SK-N-SH treated with all-trans-retinoic acid at 6 μM for 48 hours (cell line): ENCODE measurements around the gene PRKD3.

Experiments used
- ATAC-seq: fragments of 200-7000 bp; cut with Tn5 transposase; 3 replicates; pipeline ENCODE4 v1.9.1; 2020; ENCODE audit warnings: mild to moderate bottlenecking, moderate library complexity
- ARNTL ChIP-seq: fragments of 450-650 bp; formaldehyde crosslinking; IDR thresholded peaks from 2 replicates; pipeline ENCODE4 v1.5.0; 2020; ENCODE audit warnings: low read depth, mild to moderate bottlenecking, moderate library complexity, borderline replicate concordance
- BACH2 ChIP-seq: fragments of 250-450 bp; sonication (Bioruptor Pico); IDR thresholded peaks from 2 replicates; pipeline ENCODE4 v1.9.0; 2021; ENCODE audit warnings: mild to moderate bottlenecking, borderline replicate concordance
- CSDC2 ChIP-seq: fragments of 250-450 bp; sonication (Bioruptor Pico); IDR thresholded peaks from 2 replicates; pipeline ENCODE4 v1.5.0; 2020; ENCODE audit warnings: mild to moderate bottlenecking, moderate library complexity
- CSRNP3 ChIP-seq: fragments of 250-450 bp; sonication (Bioruptor Pico); IDR thresholded peaks from 2 replicates; pipeline ENCODE4 v1.5.1; 2021; ENCODE audit warnings: mild to moderate bottlenecking, moderate library complexity
- ESRRG ChIP-seq: fragments of 250-450 bp; sonication (Bioruptor Pico); IDR thresholded peaks from 2 replicates; pipeline ENCODE4 v1.6.1; 2021; ENCODE audit warnings: mild to moderate bottlenecking
- GLIS3 ChIP-seq: fragments of 250-450 bp; sonication (Bioruptor Pico); IDR thresholded peaks from 2 replicates; pipeline ENCODE4 v1.5.0; 2020; ENCODE audit warnings: mild to moderate bottlenecking, moderate library complexity
- ISL1 ChIP-seq: fragments of 250-450 bp; sonication (Bioruptor Pico); IDR thresholded peaks from 2 replicates; pipeline ENCODE4 v2.1.2; 2022; ENCODE audit warnings: mild to moderate bottlenecking, moderate library complexity
- OSR1 ChIP-seq: fragments of 250-450 bp; sonication (Bioruptor Pico); IDR thresholded peaks from 2 replicates; pipeline ENCODE4 v1.8.0; 2022; ENCODE audit warnings: moderate library complexity, mild to moderate bottlenecking, inconsistent platforms
- PPARA ChIP-seq: fragments of 250-450 bp; sonication (Bioruptor Pico); IDR thresholded peaks from 2 replicates; pipeline ENCODE4 v1.5.0; 2020; ENCODE audit warnings: mild to moderate bottlenecking, borderline replicate concordance
- RARB ChIP-seq: fragments of 250-450 bp; sonication (Bioruptor Pico); IDR thresholded peaks from 2 replicates; pipeline ENCODE4 v1.8.0; 2021; ENCODE audit warnings: mild to moderate bottlenecking, moderate library complexity
- SNAI2 ChIP-seq: fragments of 250-450 bp; sonication (Bioruptor Pico); IDR thresholded peaks from 2 replicates; pipeline ENCODE4 v1.5.0; 2020; ENCODE audit warnings: mild to moderate bottlenecking, moderate library complexity
- TCF4 ChIP-seq: fragments of 250-450 bp; sonication (Bioruptor Pico); IDR thresholded peaks from 2 replicates; pipeline ENCODE4 v1.8.0; 2021; ENCODE audit warnings: mild to moderate bottlenecking, moderate library complexity, borderline replicate concordance
- TOX ChIP-seq: fragments of 250-450 bp; sonication (Bioruptor Pico); IDR thresholded peaks from 2 replicates; pipeline ENCODE4 v1.8.0; 2021; ENCODE audit warnings: mild to moderate bottlenecking, moderate library complexity, borderline replicate concordance
- TSHZ2 ChIP-seq: fragments of 250-450 bp; sonication (Bioruptor Pico); IDR thresholded peaks from 2 replicates; pipeline ENCODE4 v1.5.0; 2020; ENCODE audit warnings: mild to moderate bottlenecking, moderate library complexity
- ZC3H10 ChIP-seq: fragments of 250-450 bp; sonication (Bioruptor Pico); IDR thresholded peaks from 2 replicates; pipeline ENCODE4 v1.5.1; 2021; ENCODE audit warnings: mild to moderate bottlenecking, moderate library complexity
- ZFP3 ChIP-seq: fragments of 250-450 bp; sonication (Bioruptor Pico); IDR thresholded peaks from 2 replicates; pipeline ENCODE4 v1.5.0; 2020; ENCODE audit warnings: mild to moderate bottlenecking, moderate library complexity
- ZFP30 ChIP-seq: fragments of 450-650 bp; formaldehyde crosslinking; IDR thresholded peaks from 2 replicates; pipeline ENCODE4 v1.5.0; 2022; ENCODE audit warnings: mild to moderate bottlenecking, moderate library complexity
- ZNF565 ChIP-seq: fragments of 450-650 bp; formaldehyde crosslinking; conservative IDR thresholded peaks from 2 replicates; pipeline ENCODE4 v1.5.0; 2020; ENCODE audit warnings: low read depth, mild to moderate bottlenecking, moderate library complexity
- ZNF70 ChIP-seq: fragments of 450-650 bp; formaldehyde crosslinking; IDR thresholded peaks from 2 replicates; pipeline ENCODE4 v1.5.0; 2020; ENCODE audit warnings: mild to moderate bottlenecking, moderate library complexity
- ZNF8 ChIP-seq: fragments of 450-650 bp; formaldehyde crosslinking; IDR thresholded peaks from 2 replicates; pipeline ENCODE4 v1.5.0; 2020; ENCODE audit warnings: mild to moderate bottlenecking, moderate library complexity
- TF ChIP-seq, protein P1 (sequence below): fragments of 250-450 bp; sonication (Bioruptor Pico); IDR thresholded peaks from 2 replicates; pipeline ENCODE4 v1.8.0; 2021; ENCODE audit warnings: low read depth, mild to moderate bottlenecking, moderate library complexity, borderline replicate concordance
- TF ChIP-seq, protein P2 (sequence below): fragments of 250-450 bp; sonication (Bioruptor Pico); IDR thresholded peaks from 2 replicates; pipeline ENCODE4 v1.5.1; 2020; ENCODE audit warnings: low read depth, mild to moderate bottlenecking, moderate library complexity
- TF ChIP-seq, protein P3 (sequence below): fragments of 250-450 bp; sonication (Bioruptor Pico); IDR thresholded peaks from 2 replicates; pipeline ENCODE4 v1.8.0; 2020; ENCODE audit warnings: mild to moderate bottlenecking, moderate library complexity, borderline replicate concordance

Gene PRKD3

DNA sequence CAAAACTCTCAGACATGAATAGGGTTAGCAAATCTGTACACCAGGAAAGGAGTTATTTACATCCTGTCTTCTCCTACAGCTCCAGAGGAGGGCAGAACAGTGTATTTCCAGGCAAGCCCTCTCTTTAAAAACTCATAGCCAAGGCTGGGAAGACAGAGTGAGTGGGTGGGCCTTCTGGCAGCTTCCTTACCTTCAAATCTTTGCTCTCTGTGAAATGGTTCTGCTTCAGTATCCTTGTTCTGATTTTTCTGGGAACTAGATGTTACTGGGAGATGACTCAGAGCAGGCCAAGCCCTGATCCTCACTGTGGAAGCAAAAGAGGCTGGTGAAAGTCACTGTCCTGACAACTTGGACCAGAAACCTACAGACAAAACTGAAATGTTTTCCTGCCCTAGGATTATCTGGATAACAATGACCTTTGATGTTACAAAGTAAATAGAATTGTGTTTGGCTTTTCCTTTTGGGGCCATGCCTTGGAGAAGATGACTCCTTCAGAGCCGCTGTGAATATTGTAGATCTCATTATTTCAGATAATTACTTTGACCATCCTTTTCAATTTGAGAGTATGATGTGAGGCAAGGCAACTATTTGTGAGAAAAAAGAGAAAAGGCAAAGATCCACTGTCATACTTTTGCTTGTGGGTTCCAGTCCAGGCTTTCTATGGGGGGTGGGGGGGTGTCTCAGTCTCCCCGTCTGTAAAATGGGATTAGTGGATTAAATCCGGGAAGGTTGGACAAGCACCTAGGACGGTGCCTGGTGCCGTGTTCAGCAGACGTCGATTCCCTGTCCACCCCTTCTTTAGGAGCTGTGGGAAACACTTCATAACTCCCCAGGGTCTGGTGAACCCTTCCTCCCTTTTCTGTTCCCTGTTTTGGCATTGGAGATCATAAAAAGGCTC lies 19.2 kb upstream of the PRKD3 start:
- peak; percentile 90 for ATAC-seq
- TF ChIP-seq SNAI2 (CRISPR knock-in tag): no peak
- TF ChIP-seq RARB (CRISPR knock-in tag): no peak
- no peak for TF ChIP-seq ARNTL
- no peak for TF ChIP-seq TCF4 (CRISPR knock-in tag)
- TF ChIP-seq CSRNP3: no peak
- TF ChIP-seq, protein P1, sequence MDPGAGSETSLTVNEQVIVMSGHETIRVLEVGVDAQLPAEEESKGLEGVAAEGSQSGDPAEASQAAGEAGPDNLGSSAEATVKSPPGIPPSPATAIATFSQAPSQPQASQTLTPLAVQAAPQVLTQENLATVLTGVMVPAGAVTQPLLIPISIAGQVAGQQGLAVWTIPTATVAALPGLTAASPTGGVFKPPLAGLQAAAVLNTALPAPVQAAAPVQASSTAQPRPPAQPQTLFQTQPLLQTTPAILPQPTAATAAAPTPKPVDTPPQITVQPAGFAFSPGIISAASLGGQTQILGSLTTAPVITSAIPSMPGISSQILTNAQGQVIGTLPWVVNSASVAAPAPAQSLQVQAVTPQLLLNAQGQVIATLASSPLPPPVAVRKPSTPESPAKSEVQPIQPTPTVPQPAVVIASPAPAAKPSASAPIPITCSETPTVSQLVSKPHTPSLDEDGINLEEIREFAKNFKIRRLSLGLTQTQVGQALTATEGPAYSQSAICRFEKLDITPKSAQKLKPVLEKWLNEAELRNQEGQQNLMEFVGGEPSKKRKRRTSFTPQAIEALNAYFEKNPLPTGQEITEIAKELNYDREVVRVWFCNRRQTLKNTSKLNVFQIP (CRISPR knock-in tag): no peak
- no peak for TF ChIP-seq ISL1
- no peak for TF ChIP-seq ZNF565
- no peak for TF ChIP-seq PPARA (CRISPR knock-in tag)
- TF ChIP-seq, protein P2, sequence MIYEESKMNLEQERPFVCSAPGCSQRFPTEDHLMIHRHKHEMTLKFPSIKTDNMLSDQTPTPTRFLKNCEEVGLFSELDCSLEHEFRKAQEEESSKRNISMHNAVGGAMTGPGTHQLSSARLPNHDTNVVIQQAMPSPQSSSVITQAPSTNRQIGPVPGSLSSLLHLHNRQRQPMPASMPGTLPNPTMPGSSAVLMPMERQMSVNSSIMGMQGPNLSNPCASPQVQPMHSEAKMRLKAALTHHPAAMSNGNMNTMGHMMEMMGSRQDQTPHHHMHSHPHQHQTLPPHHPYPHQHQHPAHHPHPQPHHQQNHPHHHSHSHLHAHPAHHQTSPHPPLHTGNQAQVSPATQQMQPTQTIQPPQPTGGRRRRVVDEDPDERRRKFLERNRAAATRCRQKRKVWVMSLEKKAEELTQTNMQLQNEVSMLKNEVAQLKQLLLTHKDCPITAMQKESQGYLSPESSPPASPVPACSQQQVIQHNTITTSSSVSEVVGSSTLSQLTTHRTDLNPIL: no peak
- no peak for TF ChIP-seq GLIS3 (CRISPR knock-in tag)
- TF ChIP-seq ZNF70 (CRISPR knock-in tag): no peak
- no peak for TF ChIP-seq CSDC2 (CRISPR knock-in tag)
- no peak for TF ChIP-seq ZC3H10 (CRISPR knock-in tag)
- no peak for TF ChIP-seq TSHZ2 (CRISPR knock-in tag)
- no peak for TF ChIP-seq ZNF8
- TF ChIP-seq ZFP30 (CRISPR knock-in tag): no peak
- TF ChIP-seq ESRRG: no peak

- TF ChIP-seq OSR1 (no peak), ZNF565 (no peak), ISL1 (no peak), GLIS3 (CRISPR knock-in tag) (no peak)
- ATAC-seq: no peak
Measured at GRCh38 chr2:37342591-37343220, 18.1 kb upstream of the PRKD3 start.

DNA sequence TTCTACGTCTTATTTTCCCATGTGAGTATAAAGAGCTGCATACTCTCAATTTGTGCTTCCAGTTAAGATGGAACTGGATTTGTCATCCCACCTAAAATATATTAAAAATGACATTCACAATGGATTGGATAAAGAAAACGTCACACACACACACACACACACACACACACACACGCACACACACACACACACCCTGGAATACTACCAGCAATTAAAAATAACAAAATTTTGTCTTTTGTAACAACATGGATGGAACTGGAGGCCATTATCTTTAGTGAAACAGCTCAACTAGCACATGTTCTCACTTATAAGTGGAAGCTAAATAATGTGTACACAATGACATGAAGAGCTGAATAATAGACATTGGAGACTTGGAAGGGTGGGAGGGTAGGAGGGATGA lies 16.0 kb upstream of the PRKD3 start:
- no peak for ATAC-seq
- TF ChIP-seq OSR1 (no peak), ARNTL (no peak), CSRNP3 (no peak), TOX (CRISPR knock-in tag) (no peak), SNAI2 (CRISPR knock-in tag) (no peak), ZFP3 (CRISPR knock-in tag) (no peak), ZFP30 (CRISPR knock-in tag) (no peak), BACH2 (no peak), ISL1 (no peak)
- TF ChIP-seq, protein P1 (CRISPR knock-in tag): no peak
- TF ChIP-seq, protein P3, sequence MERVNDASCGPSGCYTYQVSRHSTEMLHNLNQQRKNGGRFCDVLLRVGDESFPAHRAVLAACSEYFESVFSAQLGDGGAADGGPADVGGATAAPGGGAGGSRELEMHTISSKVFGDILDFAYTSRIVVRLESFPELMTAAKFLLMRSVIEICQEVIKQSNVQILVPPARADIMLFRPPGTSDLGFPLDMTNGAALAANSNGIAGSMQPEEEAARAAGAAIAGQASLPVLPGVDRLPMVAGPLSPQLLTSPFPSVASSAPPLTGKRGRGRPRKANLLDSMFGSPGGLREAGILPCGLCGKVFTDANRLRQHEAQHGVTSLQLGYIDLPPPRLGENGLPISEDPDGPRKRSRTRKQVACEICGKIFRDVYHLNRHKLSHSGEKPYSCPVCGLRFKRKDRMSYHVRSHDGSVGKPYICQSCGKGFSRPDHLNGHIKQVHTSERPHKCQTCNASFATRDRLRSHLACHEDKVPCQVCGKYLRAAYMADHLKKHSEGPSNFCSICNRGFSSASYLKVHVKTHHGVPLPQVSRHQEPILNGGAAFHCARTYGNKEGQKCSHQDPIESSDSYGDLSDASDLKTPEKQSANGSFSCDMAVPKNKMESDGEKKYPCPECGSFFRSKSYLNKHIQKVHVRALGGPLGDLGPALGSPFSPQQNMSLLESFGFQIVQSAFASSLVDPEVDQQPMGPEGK (CRISPR knock-in tag): no peak
